Fibroblast of skin of back (primary cell): ENCODE measurements around the gene ACTR5.
"Not testable (repeated sequence)": the region's sequence is repeated elsewhere in the genome, so short reads cannot be mapped to it uniquely, and the experiment has no call there.

ENCODE experiments used
- DNase-seq: peaks from one replicate; pipeline ENCODE4 v3.0.0-alpha.2; 2013

Gene ACTR5

GRCh38 chr20:38805958-38806854 is 57.9 kb downstream of the ACTR5 start:
- no peak for DNase-seq

- DNase-seq: no peak
These were observed 58.8 kb downstream of the ACTR5 start for GRCh38 chr20:38806855-38807655.

DNA sequence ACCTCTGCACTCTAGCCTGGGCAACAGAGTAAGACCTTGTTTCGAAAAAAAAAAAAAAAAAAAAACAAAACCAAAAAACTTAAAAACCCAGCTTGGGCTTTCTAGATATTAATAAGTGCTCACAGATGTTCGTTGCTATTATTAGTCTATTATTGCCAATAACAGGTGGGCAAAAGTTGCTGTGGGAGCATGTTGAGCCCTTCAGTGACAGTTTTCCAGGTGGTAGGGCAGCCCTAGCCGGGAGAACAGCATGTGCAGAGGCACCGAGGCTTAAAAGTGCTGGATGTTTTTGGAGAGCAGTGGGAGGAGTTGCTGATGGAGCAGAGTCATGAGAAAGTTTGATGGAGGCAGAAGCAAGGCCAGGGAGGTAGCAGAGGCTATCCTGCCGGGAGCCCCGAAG is 61.7 kb downstream of the ACTR5 start:
- no peak for DNase-seq

DNA sequence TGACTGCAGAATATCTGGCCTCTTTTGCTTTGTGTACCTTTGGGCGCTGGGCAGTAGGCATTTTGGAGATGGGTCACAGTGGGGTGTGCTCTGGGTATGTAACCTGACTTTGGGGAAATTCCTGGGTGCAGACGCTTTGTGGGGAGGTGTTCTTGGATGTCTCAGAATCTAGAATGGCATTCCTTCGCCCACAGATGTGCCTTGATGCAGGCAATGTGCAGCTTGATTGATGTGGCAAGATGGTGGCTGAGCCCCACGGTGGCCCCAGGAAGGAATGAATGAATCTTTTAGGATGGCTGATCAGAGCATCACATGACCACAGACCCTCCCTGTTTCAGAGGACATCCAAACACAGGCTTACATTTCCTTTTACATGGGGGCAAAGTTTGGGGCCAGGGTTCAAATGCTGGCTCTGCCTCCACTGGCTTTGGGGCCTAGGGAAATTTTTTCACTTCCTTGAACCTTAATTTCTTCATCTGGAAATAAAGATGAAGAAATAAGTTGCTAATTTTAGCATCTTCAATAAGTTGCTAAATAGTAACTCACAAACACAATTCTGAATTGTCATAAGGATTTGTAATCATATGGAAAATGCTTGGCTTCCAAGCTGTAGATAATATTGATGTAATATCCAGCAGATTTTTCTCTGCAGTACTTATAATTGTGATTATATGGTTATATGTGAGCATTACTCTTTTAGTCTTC is 62.8 kb downstream of the ACTR5 start:
- no peak for DNase-seq

- no peak for DNase-seq
These were observed 63.5 kb downstream of the ACTR5 start for GRCh38 chr20:38811769-38812168.

- DNase-seq: no peak
These were observed 63.9 kb downstream of the ACTR5 start for GRCh38 chr20:38812182-38812581.

DNA sequence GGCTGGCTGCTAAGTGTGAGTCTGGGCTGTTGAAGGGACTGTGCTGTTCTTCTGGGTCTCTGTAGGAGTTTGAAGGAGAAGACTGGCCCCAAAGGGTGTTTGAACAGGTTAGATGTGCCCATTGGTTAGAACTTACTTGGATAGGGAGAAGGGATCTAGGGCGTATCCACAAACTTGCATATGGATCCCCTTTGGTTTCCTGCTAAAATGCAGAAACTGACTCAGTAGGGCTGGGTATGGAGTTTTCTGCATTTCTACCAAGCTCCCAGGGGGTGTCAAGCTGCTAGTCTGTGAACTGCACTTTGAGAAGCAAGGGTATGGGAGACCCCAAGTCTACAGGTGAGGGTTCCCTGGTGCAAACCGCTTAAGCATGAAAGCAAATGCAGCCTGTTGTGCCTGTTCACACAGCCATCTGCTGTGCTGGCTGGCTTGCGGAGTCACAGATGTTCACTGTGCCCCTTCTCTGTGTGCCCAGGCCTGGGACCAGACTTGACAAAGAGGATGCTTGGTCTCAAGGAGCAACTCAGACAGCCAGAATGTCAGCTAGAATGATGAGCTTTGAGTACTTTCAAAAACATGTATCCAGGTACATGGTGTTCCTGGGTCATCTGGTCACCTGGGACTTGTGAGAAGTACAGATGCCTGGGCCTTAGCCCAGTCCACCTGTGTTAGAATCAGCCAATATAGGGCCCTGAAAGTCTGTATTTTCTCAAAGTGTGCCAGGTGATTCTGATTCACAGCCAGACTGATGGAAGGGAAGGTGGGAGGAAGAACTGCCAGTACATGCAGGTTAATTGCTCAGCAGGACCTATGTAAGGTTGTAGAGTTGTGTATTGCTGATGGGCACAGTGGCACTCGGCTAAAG is 64.7 kb downstream of the ACTR5 start:
- DNase-seq: no peak

DNA sequence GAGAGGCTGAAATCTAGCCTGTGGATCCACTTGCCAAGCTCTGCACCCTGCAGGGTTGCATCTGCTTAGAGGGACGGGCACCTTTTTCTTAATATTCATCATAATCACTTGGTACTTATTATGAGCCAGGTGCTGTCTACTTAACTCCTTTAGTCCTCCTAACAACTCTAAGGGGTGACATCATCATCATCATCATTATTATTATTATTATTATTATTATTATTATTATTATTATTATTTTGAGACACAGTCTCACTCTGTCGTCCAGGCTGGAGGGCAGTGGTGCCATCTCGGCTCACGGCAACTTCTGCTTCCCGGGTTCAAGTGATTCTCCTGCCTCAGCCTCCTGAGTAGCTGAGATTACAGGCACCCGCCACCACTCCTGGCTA is 65.3 kb downstream of the ACTR5 start:
- DNase-seq: not testable (repeated sequence)

GRCh38 chr20:38815446-38815845 is 67.2 kb downstream of the ACTR5 start:
- no peak for DNase-seq

- DNase-seq: no peak
These were observed 70.1 kb downstream of the ACTR5 start for GRCh38 chr20:38818113-38819065.
